SK-N-MC (cell line): ENCODE results near the gene TFDP2.

Experiments used
- EZH2 ChIP-seq: fragments of 200-600 bp; sonication (generic); IDR thresholded peaks from one replicate; pipeline ENCODE4 v1.6.1; 2017; ENCODE audit warnings: antibody characterized with exemption
- FOXP2 ChIP-seq: optimal IDR thresholded peaks from 2 replicates; pipeline ENCODE3; 2011; ENCODE audit warnings: mild to moderate bottlenecking, moderate library complexity; ENCODE audit not compliant: insufficient read depth; ENCODE audit errors: extremely low read length, control extremely low read depth
- POLR2AphosphoS5 ChIP-seq: IDR thresholded peaks from 2 replicates; pipeline ENCODE4 v1.6.1; 2012; ENCODE audit warnings: mild to moderate bottlenecking, low read depth, low read length, borderline replicate concordance

GRCh38 chr3:142134799-142135325 is 14.5 kb downstream of the TFDP2 start:
- TF ChIP-seq POLR2AphosphoS5 = no peak
- no peak for TF ChIP-seq EZH2
- TF ChIP-seq FOXP2 = no peak
